Measurements from ENCODE around the gene C10orf71. TPM values are rescaled to one million over a fixed set of nuclear protein-coding genes. Genes with fewer than 3 reads are reported as not detected.

C10orf71 gene, protein sequence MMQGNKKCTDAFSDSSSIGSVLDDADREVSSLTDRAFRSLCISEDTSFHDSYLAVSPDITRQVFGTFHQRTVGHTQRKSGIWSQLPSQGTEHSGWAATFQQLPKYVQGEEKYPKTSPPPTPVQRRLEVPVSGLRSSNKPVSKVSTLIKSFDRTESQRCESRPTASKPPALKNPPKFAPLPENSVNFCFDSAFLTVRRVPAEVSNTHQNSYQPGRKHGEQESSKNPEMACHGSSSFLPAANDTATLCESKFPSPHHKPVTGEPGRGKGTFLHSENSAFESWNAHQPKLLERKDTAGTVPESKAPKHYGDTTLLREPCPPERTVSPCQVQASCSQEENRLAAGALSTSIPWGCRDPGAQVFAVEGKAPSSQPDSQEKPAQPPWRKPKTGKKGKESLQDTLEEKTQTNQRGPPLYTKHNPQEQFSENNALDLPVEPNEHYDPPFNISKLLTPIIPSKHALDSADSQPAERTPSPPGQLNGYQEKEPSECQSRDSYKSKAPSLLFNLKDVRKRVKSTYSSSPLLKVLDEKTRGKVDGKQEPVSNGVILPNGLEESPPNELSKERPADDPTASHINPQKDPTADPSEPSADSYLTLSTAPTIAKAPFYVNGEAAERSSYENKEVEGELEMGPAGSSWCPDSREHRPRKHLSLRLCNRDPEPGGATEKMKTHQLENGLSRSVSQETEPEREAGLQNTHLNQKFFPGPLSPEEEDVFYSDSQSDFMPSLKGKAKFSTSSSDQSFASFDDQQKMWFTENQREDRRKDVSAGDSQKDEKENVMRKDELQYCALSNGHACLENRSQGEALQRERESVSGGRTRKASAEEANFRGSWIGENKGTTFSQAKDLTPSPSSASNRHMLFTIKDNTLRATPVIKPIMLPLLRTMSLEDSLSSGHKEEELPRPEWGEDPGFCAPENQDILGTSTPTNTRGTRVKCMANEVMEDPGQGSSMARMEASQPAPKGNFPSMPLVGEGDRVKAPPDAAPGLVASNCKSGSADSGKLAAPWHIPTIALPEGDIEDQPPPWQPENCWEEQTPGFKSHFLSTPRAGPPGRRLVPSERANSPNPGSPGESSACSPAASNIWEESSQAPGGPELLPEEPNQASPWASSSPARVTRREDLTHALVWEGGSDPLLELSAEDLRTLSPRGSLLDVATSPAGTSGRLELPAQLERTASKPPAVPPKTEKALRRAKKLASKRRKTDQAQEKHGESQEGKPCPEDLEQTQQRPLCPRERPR (N-terminal part only)
- not detected in 2 replicates for total RNA-seq (2014; rRNA removed; shearing (Covaris generic))

- DNase-seq (ENCODE audit: low spot score) = no peak
Observed at GRCh38 chr10:49298983-49299815, at the start of gene C10orf71. Gene C10orf71 (plus strand): TSS chr10:49299170. CDS start chr10:49322546, 23,376 bp downstream.

DNA sequence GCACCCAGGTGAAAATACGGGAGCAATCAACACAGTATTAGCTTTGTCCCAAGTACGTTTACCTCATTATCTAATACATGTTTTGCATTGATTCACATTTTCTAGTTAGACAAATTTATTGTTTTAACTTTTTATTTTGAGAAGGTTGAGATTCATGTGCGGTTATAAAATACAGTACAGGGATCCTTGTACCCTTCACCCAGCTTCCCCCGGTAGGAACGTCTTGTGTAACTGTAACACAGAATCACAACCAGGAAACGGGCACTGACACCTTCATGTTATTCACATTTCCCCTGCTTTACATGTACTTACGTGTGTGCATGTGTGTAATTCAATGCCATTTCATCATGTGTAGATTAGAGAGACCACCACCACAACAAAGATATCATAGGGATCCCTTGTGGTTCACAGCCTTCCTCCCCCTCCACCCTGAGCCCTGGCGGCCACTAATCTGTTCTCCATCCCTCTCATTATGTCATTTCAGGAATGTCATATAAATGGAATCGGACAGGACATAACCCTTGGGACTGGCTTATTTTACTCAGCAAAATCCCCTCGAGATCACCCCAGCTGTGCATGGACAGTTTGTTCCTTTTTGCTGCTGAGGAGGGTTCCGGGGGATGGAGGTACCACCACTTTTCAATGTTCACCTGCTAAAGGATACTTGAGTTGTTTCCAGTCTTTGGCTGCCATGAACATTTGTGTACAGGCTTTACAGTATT is 46.5 kb upstream of the C10orf71 start:
- no peak for DNase-seq (ENCODE audit: low spot score)

GRCh38 chr10:49253340-49253906 is 45.5 kb upstream of the C10orf71 start:
- no peak for DNase-seq (ENCODE audit: low spot score)

DNA sequence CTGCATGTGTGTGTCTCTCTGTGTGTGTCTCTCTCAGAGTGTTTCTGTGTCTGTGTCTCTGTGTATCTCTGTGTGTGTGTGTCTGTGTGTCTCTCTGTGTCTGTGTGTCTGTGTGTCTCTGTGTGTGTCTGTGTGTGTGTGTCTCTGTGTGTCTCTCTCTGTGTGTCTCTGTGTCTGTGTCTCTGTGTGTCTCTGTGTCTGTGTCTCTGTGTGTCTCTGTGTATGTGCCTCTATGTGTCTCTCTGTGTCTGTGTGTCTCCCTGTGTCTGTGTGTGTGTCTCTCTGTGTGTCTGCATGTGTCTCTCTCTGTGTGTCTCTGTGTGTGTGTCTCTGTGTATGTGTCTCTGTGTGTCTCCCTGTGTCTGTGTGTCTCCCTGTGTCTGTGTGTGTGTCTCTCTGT is 44.8 kb upstream of the C10orf71 start:
- DNase-seq (ENCODE audit: low spot score) = no peak

DNA sequence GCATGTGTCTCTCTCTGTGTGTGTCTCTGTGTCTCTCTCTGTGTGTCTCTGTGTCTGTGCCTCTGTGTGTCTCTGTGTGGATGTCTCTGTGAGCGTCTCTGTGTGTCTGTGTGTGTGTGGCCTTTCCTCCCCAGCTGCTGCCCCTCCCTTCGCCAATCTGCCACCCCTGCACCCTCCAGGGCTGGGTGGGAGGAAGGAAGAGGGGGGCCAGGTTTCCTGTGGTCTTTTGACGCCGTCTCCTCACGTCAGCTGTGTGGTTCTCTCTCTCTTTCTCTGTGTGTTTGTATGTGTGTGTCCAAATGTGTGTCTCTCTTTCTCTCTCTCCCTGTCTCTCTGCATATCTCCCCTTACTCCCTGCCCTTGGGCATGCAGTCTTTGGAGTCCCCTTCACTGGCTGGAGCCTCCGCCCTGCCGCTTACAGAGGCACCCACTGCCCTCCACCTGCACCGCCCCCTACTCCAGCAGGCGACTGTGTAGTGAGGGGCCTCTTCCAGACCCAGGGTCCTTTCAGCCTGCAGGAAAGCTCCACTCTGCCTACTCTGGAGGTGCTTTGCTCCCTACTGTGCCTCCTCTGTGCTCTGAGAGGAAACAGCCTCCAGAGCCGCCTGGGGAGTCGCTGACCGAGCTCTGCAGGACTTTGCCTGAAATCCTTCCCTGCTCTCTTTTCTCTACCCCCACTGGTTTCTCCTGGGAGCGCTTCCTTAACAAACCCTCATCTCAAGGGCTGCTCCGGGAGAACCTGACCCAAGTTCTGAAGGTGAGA is 44.2 kb upstream of the C10orf71 start:
- DNase-seq (ENCODE audit: low spot score) = no peak

DNA sequence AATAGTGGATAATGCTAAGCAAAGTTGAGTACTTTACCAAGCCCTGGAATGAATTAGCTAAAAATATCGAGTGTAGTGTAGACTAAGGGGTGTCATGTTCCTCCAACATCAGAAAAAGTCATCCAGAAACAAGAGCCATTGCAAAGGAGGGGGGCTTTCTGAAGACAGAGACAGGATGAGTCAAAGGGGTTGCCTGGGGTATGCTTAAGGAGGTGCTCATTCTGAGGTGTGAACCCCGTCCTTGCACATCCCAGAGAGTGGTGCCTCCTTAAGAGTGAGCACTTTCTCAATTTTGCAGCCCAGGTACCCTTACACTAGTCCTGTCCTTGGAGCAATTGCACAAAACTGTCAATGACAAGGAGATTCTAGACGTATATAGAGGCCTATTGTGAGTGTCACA is 43.1 kb upstream of the C10orf71 start:
- DNase-seq (ENCODE audit: low spot score) = no peak

DNA sequence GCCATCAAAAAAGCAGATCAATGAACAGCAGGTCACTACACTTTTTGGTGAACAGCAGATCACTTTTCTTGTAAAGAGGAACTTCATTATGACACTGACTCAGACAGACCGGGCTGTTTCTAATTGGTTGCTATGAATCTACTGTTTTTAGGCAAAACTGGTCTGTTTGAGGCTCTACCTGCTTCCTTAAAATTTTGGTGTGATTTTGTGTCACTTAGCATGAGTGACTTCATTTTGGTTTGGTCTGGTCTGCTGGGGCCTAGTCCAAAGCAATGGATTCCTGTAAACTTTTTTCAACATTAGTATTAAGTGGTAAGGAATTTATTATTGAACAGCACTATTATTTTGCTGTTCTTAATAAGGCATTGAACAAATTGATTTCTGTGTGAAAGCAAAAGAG is 41.8 kb upstream of the C10orf71 start:
- no peak for DNase-seq (ENCODE audit: low spot score)

GRCh38 chr10:49257626-49258349 is 41.2 kb upstream of the C10orf71 start:
- DNase-seq (ENCODE audit: low spot score) = no peak

- DNase-seq (ENCODE audit: low spot score) = no peak
Observed at GRCh38 chr10:49258350-49258683, 40.7 kb upstream of the C10orf71 start.

DNA sequence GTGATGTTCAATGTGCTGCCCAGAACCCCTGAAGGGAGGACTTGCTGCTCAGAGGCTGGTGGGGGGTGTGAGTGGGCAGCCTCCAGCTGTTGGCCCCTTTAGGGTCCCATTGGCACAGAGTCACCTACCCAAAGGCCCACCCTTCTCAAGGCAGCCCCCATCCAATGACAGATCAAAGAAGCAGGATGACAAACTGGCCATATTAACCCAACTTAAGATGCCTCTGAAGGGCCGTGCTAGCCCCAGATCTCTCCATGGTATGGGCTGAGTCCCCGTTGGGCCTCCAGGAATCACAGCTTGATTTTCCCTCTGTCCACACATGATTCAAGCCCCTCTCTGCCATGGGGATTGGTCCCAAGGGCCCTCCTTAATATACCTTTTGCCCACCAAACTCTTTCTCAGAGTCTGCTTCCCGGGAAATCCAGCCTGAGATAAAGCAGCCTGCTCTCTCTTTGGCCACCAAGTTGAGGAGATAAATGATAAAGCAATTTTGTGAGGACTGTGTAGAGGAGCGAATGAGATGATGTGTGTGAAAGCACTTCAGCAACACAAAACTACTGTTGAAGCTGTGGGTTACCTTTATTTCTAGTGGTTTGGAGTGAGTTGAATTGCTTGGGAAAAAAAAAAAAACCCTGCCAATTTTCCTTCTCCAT is 38.2 kb upstream of the C10orf71 start:
- no peak for DNase-seq (ENCODE audit: low spot score)

DNA sequence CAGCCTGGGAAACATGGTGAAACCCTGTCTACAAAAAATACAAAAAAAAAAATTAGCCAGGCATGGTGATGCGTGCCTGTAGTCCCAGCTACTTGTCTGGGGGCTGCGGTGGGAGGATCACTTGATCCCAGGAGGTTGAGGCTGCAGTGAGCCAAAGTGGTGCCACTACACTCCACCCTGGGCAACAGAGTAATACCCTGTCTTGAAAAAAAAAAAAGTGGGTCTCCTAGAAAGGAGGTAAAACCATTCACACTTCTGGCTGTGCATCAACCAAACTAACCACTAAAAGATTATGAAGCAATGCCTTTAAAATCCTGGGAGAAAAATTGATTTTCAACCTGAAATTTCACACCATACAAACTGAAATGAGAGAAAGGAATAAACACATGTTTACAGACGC is 35.4 kb upstream of the C10orf71 start:
- no peak for DNase-seq (ENCODE audit: low spot score)

- no peak for DNase-seq (ENCODE audit: low spot score)
Observed at GRCh38 chr10:49264177-49264677, 34.7 kb upstream of the C10orf71 start.

DNA sequence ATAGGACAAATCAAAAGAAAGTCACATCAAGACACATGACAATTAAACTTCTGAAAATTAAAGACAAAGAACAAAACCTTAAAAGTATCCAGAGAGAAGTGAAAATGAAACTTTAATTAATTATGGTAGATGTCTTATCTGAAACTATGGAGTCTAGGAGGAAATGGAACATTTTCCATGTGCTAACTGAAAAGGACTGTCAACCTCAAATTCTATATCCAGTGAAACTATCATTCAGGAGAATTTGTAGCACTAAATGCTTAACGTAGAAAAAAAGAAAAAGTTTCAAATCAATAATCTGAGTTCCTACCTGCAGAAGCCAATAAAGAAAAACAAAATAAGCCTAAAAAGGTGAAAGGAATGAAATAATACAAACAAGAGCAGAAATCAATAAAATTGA is 33.1 kb upstream of the C10orf71 start:
- no peak for DNase-seq (ENCODE audit: low spot score)

DNA sequence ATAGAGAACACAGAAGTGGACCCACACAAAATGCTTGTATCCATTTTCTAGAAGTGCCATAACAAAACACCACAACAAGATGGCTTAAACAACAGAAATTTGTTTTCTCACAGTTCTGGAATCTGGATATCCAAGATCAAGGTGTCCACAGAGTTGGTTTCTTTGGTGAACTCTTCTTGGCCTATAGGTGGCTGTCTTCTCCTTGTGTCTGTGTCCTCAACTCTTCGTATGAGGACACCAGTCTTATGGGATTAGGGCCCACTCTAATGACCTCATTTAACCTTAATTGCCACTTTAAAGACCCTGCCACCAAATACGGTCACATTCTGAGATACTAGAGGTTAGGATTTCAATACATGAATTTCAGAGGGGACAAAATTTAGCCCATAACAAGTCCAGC is 30.8 kb upstream of the C10orf71 start:
- DNase-seq (ENCODE audit: low spot score) = no peak

DNA sequence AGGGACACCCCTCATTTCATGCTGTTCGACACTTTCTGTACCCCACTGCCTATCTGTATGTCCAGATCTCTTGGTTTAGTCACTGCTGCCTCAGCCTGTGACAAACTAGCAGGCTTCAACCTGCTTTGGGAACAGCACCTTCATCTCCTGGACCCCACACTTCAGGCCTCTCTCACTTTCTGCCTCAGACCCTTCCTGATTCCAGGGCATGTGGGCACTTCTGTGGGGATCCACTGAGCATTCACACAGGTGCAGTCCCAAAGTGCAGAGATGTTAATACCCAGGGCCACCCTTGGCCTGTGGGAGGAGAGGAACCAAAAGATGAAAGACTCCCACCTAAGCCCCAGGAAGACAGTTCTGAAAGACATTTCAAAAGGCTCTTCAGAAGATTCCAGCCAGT is 29.4 kb upstream of the C10orf71 start:
- no peak for DNase-seq (ENCODE audit: low spot score)

- no peak for DNase-seq (ENCODE audit: low spot score)
Observed at GRCh38 chr10:49270565-49270964, 28.4 kb upstream of the C10orf71 start.

DNA sequence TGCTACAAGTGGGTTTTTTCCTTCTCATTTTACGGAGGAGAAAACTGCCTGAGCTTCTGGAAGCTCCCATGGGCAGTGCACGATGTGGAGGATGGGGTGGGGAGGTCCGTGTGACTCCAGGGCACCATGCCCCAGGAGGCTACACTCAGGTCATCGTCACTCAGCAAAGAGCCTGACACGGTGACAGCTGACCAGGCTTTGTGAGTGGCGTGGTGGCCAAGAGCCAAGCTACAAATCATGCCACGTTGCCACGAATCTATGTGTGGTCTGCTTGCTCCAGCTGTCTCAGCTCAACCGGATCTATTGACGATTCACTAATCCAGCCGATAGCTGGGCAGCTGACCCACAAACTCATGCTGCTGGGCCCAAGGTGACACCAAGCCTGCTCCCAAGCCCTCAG is 27.6 kb upstream of the C10orf71 start:
- no peak for DNase-seq (ENCODE audit: low spot score)
